GM19397 (cell line): Measurements from ENCODE around the gene ILDR2.

ENCODE experiments used
- ATAC-seq: cut with Tn5 transposase; IDR thresholded peaks from one replicate; pipeline ENCODE4 v1.9.1; 2021; ENCODE audit warnings: mild to moderate bottlenecking, moderate library complexity; ENCODE audit not compliant: unreplicated experiment

ILDR2 gene

GRCh38 chr1:166972826-166973225 lies 2.5 kb downstream of the ILDR2 start:
- ATAC-seq, result no peak

- no peak for ATAC-seq
Measured at GRCh38 chr1:166972193-166972592, 3.1 kb downstream of the ILDR2 start.

- no peak for ATAC-seq
Measured at GRCh38 chr1:166971252-166971651, 4.1 kb downstream of the ILDR2 start.

GRCh38 chr1:166969074-166969677 lies 6.2 kb downstream of the ILDR2 start:
- peak; percentile 89 for ATAC-seq

GRCh38 chr1:166960858-166961474 lies 14.4 kb downstream of the ILDR2 start:
- peak; percentile 46 for ATAC-seq

- ATAC-seq, result no peak
Measured at GRCh38 chr1:166956872-166957271, 18.5 kb downstream of the ILDR2 start.

GRCh38 chr1:166956057-166956850 lies 19.1 kb downstream of the ILDR2 start:
- no peak for ATAC-seq

GRCh38 chr1:166953491-166953890 lies 21.8 kb downstream of the ILDR2 start:
- ATAC-seq, result no peak

- ATAC-seq, result no peak
Measured at GRCh38 chr1:166952002-166952746, 23.2 kb downstream of the ILDR2 start.

- no peak for ATAC-seq
Measured at GRCh38 chr1:166951050-166951449, 24.3 kb downstream of the ILDR2 start.

- ATAC-seq, result no peak
Measured at GRCh38 chr1:166950156-166950555, 25.2 kb downstream of the ILDR2 start.

- ATAC-seq, result no peak
Measured at GRCh38 chr1:166948856-166949350, 26.4 kb downstream of the ILDR2 start.

GRCh38 chr1:166947398-166948043 lies 27.8 kb downstream of the ILDR2 start:
- no peak for ATAC-seq

GRCh38 chr1:166944186-166944967 lies 31.0 kb downstream of the ILDR2 start:
- peak; percentile 57 for ATAC-seq

- ATAC-seq, result no peak
Measured at GRCh38 chr1:166939741-166940375, 35.5 kb downstream of the ILDR2 start.

GRCh38 chr1:166937962-166938361 lies 37.4 kb downstream of the ILDR2 start:
- ATAC-seq, result no peak

GRCh38 chr1:166937329-166937728 lies 38.0 kb downstream of the ILDR2 start:
- no peak for ATAC-seq

GRCh38 chr1:166933633-166934032 lies 41.7 kb downstream of the ILDR2 start:
- ATAC-seq, result no peak

GRCh38 chr1:166933140-166933539 lies 42.2 kb downstream of the ILDR2 start:
- no peak for ATAC-seq
